Brain microvascular endothelial cell (primary cell): Measurements from ENCODE around the gene PEX13.

Experiments used
- DNase-seq: peaks from one replicate; pipeline ENCODE4 v3.0.0-alpha.2; 2020
- H3K27ac ChIP-seq: fragments of 250-450 bp; sonication (Bioruptor Pico); 2 replicates; pipeline ENCODE4 v1.5.1; 2020; ENCODE audit warnings: mild to moderate bottlenecking, moderate library complexity
- H3K27me3 ChIP-seq: fragments of 250-450 bp; sonication (Bioruptor Pico); replicated peaks from 2 replicates; pipeline ENCODE4 v1.5.1; 2020; ENCODE audit warnings: mild to moderate bottlenecking
- H3K36me3 ChIP-seq: fragments of 250-450 bp; sonication (Bioruptor Pico); replicated peaks from 2 replicates; pipeline ENCODE4 v1.5.1; 2020; ENCODE audit warnings: mild to moderate bottlenecking
- H3K4me3 ChIP-seq: 2 replicates; pipeline ENCODE4 v1.5.1; 2011; ENCODE audit warnings: low read depth, mild to moderate bottlenecking, control low read depth, low read length, moderate library complexity
- in situ Hi-C: cut with HindIII; loops from 2 replicates; pipeline ENCODE4 v1.10.0; 2017; ENCODE audit warnings: low sequenced_read_pairs, low pct_ligation_motif_present
- TF ChIP-seq, protein P1 (sequence below): IDR thresholded peaks from 2 replicates; pipeline ENCODE4 v1.5.1; 2011; ENCODE audit warnings: low read depth, mild to moderate bottlenecking, moderate library complexity, low read length, control low read depth, inconsistent platforms; ENCODE audit errors: missing control alignments

Gene PEX13

GRCh38 chr2:61059382-61059781 lies 41.9 kb downstream of the PEX13 start:
- H3K27ac ChIP-seq, result no peak overlapping the region
- no peak overlapping the region for H3K4me3 ChIP-seq
- in situ Hi-C loops, result no loop called here
- H3K36me3 ChIP-seq, result no peaks in the 10 kb centered on the region
- no peak for DNase-seq
- TF ChIP-seq, protein P1, sequence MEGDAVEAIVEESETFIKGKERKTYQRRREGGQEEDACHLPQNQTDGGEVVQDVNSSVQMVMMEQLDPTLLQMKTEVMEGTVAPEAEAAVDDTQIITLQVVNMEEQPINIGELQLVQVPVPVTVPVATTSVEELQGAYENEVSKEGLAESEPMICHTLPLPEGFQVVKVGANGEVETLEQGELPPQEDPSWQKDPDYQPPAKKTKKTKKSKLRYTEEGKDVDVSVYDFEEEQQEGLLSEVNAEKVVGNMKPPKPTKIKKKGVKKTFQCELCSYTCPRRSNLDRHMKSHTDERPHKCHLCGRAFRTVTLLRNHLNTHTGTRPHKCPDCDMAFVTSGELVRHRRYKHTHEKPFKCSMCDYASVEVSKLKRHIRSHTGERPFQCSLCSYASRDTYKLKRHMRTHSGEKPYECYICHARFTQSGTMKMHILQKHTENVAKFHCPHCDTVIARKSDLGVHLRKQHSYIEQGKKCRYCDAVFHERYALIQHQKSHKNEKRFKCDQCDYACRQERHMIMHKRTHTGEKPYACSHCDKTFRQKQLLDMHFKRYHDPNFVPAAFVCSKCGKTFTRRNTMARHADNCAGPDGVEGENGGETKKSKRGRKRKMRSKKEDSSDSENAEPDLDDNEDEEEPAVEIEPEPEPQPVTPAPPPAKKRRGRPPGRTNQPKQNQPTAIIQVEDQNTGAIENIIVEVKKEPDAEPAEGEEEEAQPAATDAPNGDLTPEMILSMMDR, result no peak
- H3K27me3 ChIP-seq, result no peaks in the 10 kb centered on the region

DNA sequence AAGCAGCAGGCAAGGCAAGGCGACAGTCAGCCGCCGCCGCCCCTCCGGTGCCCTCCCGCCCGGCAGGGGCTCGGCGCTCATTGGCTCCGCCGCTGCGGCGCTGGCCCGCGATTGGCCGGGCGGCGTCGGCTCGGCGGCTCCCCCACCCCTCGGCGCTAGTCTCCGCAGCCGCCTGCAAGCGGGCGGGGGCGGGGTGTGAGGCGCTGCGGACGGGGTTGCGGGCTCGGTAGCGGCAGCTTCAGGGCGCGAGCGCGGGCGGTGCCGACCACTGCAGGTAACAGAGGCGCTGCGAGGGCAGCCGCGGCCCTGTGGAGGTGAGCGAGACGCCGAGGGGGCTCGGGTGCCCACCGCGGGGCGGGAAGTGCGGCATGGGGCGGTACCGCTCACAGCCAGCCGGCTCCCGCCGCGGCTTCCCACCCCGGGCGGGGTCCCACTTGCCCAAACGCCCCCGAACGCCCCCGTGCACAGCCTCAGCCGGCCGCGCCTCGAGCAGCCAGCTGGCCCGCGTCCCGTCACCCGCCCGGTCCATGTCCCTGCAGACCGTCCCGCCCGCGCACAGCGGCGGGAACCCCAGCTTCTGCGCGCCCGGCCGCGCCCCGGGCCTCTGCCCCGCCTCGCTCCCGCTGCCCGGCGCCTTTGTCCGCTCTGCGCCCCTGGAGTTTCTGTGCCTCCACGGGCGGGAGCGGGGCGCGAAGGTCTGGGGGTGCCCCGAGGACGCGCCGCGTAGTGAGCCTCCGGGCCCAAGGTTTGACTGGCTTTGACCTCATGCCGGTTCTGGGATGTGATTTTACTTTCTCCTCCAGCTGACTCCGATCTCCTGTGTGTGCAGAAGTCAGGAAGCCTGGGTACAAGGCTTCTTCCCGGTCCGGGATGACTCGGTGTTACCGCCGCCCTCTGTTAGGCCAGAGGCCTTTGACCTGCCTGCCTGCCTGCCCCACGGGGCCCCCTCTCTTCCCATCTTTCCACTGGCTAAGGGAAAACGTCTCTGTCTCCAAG lies 48.5 kb downstream of the PEX13 start, which contains the start of gene SANBR:
TSS of gene SANBR (plus strand) at position 158 of the 996 bp plus-strand sequence. CDS start 4,480 bp downstream, outside the sequence.
- Histone ChIP-seq H3K4me3 (peak within 1 kb of the TSS; percentile 82), H3K36me3 (peaks cover 2% of the 10 kb centered on the region), H3K27me3 (no peaks in the 10 kb centered on the region), H3K27ac (no peak within 1 kb of the TSS)
- in situ Hi-C loops, result no loop called here
- DNase-seq, result peak; percentile 54
- TF ChIP-seq, protein P1, result no peak

DNA sequence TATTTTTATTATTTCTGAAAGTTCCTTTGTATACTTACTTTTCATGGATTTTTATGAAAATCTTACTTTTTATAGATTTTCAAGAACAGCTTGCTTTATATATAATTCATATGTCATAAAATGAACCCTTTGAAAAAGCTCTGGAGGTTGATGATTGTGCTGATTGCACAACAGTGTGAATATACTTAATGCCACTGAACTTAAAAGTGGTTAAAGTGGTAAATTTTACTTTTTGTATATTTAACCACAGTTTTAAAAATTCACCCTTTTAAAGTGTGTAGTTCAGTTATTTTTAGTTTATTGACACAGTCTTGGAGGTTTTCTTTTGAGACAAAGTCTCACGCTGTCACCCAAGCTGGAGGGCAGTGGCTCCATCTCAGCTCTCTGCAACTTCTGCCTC lies 56.6 kb downstream of the PEX13 start:
- H3K27me3 ChIP-seq, result no peaks in the 10 kb centered on the region
- no peak overlapping the region for H3K4me3 ChIP-seq
- H3K27ac ChIP-seq, result no peak overlapping the region
- TF ChIP-seq, protein P1, result no peak
- DNase-seq, result no peak
- peaks cover 5% of the 10 kb centered on the region for H3K36me3 ChIP-seq
- in situ Hi-C loops, result no loop called here

DNA sequence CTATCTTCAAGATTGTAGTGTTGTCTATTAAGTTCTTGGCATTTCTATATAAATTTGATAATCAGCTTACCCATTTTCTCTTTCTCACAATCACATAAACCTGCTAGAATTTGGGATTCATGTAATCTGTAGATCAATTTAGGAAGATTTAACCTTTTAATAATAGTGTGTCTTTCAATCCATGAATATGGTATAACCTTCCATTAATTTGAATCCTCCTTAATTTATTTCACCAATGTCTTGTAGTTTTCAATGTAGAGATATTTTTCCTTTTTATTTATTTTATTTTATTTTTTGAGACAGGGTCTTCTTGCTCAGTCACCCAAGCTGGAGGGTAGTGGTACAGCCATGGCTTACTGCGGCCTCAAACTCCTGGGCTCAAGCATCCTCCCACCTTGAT lies 68.4 kb downstream of the PEX13 start:
- H3K36me3 ChIP-seq, result peaks cover 3% of the 10 kb centered on the region

DNA sequence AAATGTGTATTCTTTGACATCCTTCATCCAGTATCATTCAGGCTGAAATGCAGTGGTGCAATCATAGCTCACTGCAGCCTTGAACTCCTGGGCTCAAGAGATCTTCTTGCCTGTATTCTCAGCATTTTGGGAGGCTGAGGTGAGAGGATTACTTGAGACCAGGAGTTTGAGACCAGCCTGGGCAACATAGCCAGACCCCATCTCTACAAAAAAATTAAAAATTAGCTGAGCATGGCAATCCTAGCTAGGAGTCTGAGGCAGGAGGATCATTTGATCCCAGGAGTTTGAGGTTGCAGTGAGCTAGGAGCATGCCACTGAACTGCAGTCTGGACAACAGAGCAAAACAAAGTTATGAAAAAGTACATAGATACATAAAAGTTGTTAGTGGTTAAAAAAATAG lies 72.3 kb downstream of the PEX13 start:
- no peak for DNase-seq
- TF ChIP-seq, protein P1, result no peak
- no peaks in the 10 kb centered on the region for H3K27me3 ChIP-seq
- H3K4me3 ChIP-seq, result no peak overlapping the region
- H3K27ac ChIP-seq, result no peak overlapping the region
- in situ Hi-C loops, result no loop called here
- peaks cover 3% of the 10 kb centered on the region for H3K36me3 ChIP-seq

More for the DNA sequence above, 68.4 kb downstream of the PEX13 start:
- DNase-seq, result no peak
- Histone ChIP-seq H3K27ac (no peak overlapping the region), H3K27me3 (no peaks in the 10 kb centered on the region), H3K4me3 (no peak overlapping the region)
- TF ChIP-seq, protein P1, result no peak
- in situ Hi-C loops, result no loop called here
